Subcutaneous adipose tissue (tissue), 4 donors: Measurements from ENCODE around the gene GPA33. TPM values are rescaled to one million over a fixed set of nuclear protein-coding genes. Genes with fewer than 3 reads are reported as not detected.

ENCODE experiments used
- total RNA-seq, 4 donors: library from RNA; depleted of rRNA; stranded (reverse); fragments of >200 nt; gene quantifications; one replicate each; pipeline ENCODE4 v1.1.0, GENCODE V29; 2016
- TF ChIP-seq, protein P1 (sequence below): fragments of 450-650 bp; IDR thresholded peaks from one replicate; pipeline ENCODE4 v1.5.1; 2016; ENCODE audit warnings: low read depth, mild to moderate bottlenecking, control low read depth, antibody characterized with exemption, moderate library complexity

Gene GPA33
- total RNA-seq, 4 donors from 2014 or later: 0.75 to 1.2 TPM; not detected in 2

DNA sequence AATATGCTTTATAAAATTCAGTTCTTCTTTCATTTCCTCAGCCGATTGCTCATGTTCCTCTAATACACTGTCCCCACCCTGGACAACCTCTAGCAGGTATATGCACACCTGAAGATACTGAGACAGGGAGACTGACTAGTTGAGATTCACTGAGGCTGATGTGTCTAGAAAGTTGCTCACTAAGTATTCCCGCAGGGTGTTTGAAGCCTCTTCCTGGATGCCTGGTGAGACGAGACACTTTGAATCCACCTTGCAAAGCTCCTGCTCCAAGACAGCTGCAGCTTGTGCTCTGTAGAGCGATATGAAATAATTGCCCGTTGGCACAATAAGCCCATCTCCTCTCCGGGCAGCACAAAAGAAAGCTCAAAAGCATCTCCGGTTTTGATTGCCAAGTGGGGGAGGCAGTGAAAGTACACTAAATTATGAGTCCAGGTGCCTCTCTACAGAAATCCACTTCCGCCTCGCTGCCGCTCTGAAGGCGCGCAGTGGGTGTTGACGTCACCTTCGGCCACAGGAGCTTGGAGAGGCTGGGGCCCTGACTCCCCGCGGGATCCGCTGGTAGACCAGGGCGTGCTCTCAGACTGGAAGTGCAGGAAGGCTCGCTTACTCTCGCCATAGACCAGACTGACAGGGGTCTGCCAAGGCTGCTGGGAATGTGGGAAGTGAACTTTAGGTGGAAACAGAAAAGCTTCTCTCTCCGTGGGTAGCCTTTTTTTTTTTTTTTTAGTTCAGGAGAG, 46.3 kb downstream of the GPA33 start:
- TF ChIP-seq, protein P1, sequence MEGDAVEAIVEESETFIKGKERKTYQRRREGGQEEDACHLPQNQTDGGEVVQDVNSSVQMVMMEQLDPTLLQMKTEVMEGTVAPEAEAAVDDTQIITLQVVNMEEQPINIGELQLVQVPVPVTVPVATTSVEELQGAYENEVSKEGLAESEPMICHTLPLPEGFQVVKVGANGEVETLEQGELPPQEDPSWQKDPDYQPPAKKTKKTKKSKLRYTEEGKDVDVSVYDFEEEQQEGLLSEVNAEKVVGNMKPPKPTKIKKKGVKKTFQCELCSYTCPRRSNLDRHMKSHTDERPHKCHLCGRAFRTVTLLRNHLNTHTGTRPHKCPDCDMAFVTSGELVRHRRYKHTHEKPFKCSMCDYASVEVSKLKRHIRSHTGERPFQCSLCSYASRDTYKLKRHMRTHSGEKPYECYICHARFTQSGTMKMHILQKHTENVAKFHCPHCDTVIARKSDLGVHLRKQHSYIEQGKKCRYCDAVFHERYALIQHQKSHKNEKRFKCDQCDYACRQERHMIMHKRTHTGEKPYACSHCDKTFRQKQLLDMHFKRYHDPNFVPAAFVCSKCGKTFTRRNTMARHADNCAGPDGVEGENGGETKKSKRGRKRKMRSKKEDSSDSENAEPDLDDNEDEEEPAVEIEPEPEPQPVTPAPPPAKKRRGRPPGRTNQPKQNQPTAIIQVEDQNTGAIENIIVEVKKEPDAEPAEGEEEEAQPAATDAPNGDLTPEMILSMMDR: no peak

DNA sequence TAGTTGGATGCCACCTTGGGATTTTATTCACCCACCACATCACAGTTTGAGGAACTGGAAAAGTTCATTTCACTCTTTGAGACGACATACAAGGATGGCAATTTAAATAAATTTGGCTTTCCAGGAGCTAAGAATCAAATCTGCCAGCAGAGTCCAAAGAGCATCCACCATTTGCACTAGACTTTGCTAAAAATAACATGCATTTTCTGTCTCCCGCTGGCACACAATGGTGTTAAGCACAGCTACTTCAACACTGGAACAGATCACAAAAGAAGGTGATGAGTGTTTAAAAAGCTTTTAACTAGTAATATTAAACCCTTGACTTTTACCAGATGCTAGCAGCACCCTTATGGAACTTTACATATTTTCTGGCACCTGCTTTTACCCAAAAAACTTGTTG, 56.5 kb downstream of the GPA33 start:
- TF ChIP-seq, protein P1: no peak

DNA sequence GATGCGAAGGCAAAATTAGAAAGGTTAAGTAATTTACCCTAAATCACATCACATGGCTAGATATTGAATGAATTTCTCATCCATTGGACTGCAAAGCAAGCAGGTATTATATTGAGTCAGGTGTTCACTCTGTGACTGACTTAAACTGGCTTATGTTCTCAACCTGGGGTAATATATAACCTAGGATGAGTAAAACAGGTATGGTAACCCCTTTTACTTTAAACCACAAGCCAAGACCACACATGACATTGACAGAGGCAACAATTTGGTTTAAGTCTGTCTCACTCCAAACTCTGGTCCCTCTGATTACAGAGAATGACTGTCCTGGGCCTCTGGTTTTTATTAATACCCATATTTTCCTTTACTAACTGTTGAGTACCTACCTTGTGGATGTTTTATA, 67.8 kb downstream of the GPA33 start:
- TF ChIP-seq, protein P1: no peak

DNA sequence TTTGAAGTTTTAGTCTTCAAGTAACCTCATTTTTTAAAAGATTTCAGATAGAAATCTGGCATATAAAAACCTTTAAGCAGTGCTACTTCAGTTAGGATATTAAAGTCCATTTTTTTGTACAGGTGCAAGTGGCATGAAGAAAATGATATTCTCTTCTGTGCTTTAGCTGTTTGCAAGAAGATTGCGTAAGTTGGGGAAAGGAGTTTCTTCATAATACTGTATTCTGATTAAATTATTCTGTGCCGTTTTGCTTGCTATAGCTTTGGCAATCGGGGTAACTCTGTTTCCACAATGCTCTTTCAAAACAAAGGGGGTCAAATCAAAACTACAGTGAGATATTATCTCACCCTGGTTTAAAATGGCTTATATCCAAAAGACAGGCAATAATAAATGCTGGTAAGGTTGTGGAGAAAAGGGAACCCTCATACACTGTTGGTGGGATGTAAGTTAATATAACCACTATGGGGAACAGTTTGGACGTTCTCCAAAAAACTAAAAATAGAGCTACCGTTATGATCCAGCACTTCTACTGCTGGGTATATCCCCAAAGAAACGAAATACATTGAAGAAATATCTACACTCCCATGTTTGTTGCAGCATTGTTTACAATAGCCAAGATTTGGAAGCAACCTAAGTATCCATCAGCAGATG, 74.0 kb downstream of the GPA33 start:
- TF ChIP-seq, protein P1: no peak

DNA sequence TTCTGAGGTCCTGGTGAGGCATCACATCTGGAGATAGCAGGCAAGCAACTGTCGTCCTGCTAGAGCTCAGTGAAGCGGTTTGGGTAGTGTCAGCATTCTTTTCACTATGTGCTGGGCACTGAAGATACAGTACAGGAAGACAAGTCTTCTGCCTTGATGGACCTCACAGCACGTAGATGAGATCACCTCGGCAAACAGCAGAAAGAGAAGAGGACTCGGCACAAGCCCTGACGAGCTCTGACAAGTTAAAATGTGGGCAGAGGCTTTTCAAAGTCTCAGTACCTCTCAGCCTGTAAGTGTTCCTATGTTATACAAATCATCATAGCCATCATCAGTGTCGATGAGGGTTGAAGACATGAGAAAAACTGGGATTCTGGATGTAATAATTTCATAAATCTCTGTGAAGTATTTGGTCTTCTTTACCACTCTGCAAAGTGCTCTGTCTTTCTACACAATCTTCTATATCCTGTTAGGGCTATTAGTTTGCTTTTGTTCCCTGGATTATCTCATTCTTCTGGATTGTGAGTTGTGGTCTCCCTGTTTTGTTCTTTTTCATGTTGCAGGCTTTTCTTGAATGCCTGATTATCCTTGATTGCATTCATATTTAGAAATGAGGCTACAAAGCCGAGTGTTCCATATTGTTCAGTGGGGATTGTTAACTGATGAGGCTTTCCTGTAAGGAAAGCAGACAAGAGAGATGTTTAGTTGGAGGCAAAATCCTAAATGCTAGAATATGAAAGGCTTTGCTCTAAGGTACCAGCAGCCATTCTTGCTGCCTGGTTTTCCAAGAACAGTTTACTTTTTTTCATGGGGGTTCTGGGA, 76.9 kb downstream of the GPA33 start:
- TF ChIP-seq, protein P1: no peak

DNA sequence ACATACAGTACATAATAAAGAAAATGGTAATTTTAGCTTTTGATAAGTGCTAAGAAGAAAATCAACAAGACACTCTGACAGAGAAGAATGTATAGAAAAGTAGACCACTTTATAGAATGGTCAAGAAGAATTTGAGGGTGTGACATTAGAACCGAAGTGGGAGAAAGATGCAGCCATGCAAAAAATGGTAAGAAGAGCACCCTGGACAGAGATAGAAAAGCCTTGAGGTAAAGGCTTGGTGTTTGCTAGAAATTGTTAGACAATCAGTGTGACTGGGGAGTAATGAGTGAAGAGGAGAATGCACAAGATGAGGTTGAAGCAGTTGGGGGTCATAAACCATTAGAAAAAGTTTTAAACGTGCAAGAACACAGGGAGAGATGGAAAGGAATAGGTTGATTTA, 77.6 kb downstream of the GPA33 start:
- TF ChIP-seq, protein P1: no peak

DNA sequence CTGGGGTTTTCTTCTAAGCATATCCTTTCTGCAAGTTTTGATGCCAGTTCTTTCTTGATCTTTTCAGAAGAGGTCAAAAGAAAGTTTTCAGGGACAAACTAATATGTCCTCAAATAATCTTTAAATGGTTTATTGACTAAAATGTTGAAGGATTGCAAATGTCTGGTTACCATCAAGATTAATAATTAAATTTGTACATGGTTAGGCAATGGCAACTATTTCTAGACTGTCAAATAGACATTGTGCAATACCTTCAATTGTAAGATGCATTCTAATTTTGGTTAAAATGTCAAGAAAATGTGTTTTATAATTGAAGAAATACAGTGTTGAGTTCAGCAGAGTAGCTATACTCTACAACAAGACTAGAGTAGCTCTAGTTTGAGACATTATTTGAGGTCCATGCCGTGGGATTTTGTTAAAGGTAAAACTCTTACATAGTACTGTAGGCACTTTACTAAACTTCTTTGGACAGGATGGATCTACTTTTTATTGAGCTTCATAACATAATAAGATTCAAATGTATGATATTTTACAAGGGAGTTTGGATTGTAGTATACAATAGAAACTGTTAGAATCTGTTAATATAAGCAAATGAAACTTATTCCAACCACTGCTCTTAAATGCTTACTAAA, 78.5 kb downstream of the GPA33 start:
- TF ChIP-seq, protein P1: no peak
